SK-N-SH (cell line): ENCODE results near the gene MLYCD. TPM values are rescaled to one million over a fixed set of nuclear protein-coding genes. Genes with fewer than 3 reads are reported as not detected.
A peak's percentile ranks its signal among the peaks of the same experiment; 100 is the strongest.

Experiments
- CTCF ChIA-PET: fragments of 300-600, 350-600 bp; formaldehyde crosslinking; extraction: SDS; loops from one replicate; lab custom pipeline; 2021; lab: Yijun Ruan, JAX
- POLR2A ChIA-PET: fragments of 350-600 bp; sonication (Branson Sonifier 250); formaldehyde crosslinking; extraction: SDS; loops from one replicate; lab custom pipeline; 2020; ENCODE audit warnings: antibody characterized with exemption, inconsistent platforms; lab: Yijun Ruan, JAX
- DNase-seq: peaks from one replicate; pipeline ENCODE4 v3.0.0; 2012
- H2AFZ ChIP-seq: fragments of 200-600 bp; sonication (generic); 2 replicates; pipeline ENCODE4 v1.8.1; 2016; ENCODE audit warnings: antibody characterized with exemption, mild to moderate bottlenecking, low read depth
- H3F3A ChIP-seq: fragments of 200-600 bp; sonication (generic); replicated peaks from 2 replicates; pipeline ENCODE3; 2016; ENCODE audit warnings: antibody characterized with exemption, mild to moderate bottlenecking; ENCODE audit not compliant: insufficient read depth
- H3K27ac ChIP-seq, 2 experiments: fragments of 200-500 bp in 1 of 2; fragments of 200-600 bp in 1 of 2; sonication (Bioruptor generic) in 1 of 2; sonication (generic), shearing (Covaris generic) in 1 of 2; 2 replicates each; pipeline versions ENCODE4 v1.5.1 to v1.6.1; 2014 to 2016; ENCODE audit warnings: low read depth in 2 of 2, inconsistent platforms in 1 of 2, low read length in 1 of 2, mild to moderate bottlenecking in 1 of 2, mixed read lengths in 1 of 2
- H3K27me3 ChIP-seq: fragments of 200-600 bp; sonication (generic), shearing (Covaris generic); 2 replicates; pipeline ENCODE4 v1.6.1; 2016; ENCODE audit warnings: mixed run types; ENCODE audit not compliant: insufficient read depth
- H3K36me3 ChIP-seq, 2 experiments: fragments of 200-500 bp in 1 of 2; fragments of 200-600 bp in 1 of 2; sonication (Bioruptor generic) in 1 of 2; sonication (generic) in 1 of 2; replicated peaks in 1 of 2; 2 replicates each; pipeline versions ENCODE3 to v1.5.1; 2014 to 2016; ENCODE audit warnings: low read length in 1 of 2, mild to moderate bottlenecking in 1 of 2; ENCODE audit not compliant: insufficient read depth in 2 of 2, control insufficient read depth in 1 of 2
- H3K4me1 ChIP-seq, 2 experiments: fragments of 200-500 bp in 1 of 2; fragments of 200-600 bp in 1 of 2; sonication (Bioruptor generic) in 1 of 2; sonication (generic), shearing (Covaris generic) in 1 of 2; 2 replicates each; pipeline versions ENCODE4 v1.5.1 to v1.6.1; 2014 to 2016; ENCODE audit warnings: low read depth in 1 of 2, low read length in 1 of 2, mixed run types in 1 of 2; ENCODE audit not compliant: insufficient read depth in 2 of 2, control insufficient read depth in 1 of 2
- H3K4me2 ChIP-seq: fragments of 200-600 bp; sonication (generic), shearing (Covaris generic); 2 replicates; pipeline ENCODE4 v1.6.1; 2017; ENCODE audit warnings: mixed run types
- H3K4me3 ChIP-seq, 2 experiments: fragments of 200-500 bp in 1 of 2; fragments of 200-600 bp in 1 of 2; sonication (Bioruptor generic) in 1 of 2; sonication (generic), shearing (Covaris generic) in 1 of 2; 2 replicates each; pipeline versions ENCODE4 v1.5.1 to v1.8.1; 2014 to 2016; ENCODE audit warnings: low read depth in 2 of 2, inconsistent platforms in 1 of 2, low read length in 1 of 2, mild to moderate bottlenecking in 1 of 2, mixed read lengths in 1 of 2, moderate library complexity in 1 of 2
- H3K79me2 ChIP-seq: fragments of 200-600 bp; sonication (generic); 2 replicates; pipeline ENCODE4 v1.8.1; 2017; ENCODE audit warnings: mild to moderate bottlenecking; ENCODE audit not compliant: insufficient read depth
- H3K9ac ChIP-seq: fragments of 200-600 bp; sonication (generic); 2 replicates; pipeline ENCODE4 v1.6.1; 2017; ENCODE audit warnings: mixed run types
- H3K9me2 ChIP-seq: fragments of 200-600 bp; sonication (generic); 2 replicates; pipeline ENCODE4 v1.6.1; 2017; ENCODE audit warnings: mixed run types
- H3K9me3 ChIP-seq: fragments of 200-600 bp; sonication (generic); 2 replicates; pipeline ENCODE4 v1.6.1; 2017; ENCODE audit warnings: mixed run types, mild to moderate bottlenecking, moderate library complexity
- H4K20me1 ChIP-seq: fragments of 200-600 bp; sonication (generic); 2 replicates; pipeline ENCODE4 v1.6.1; 2017; ENCODE audit warnings: mild to moderate bottlenecking, mixed run types; ENCODE audit not compliant: insufficient read depth
- ELF1 ChIP-seq: IDR thresholded peaks from 2 replicates; pipeline ENCODE4 v1.4.0; 2012
- EP300 ChIP-seq, 2 experiments: IDR thresholded peaks; 2 replicates each; pipeline versions ENCODE4 v1.4.0 to v1.6.1; 2012; ENCODE audit warnings: borderline replicate concordance in 1 of 2, low read depth in 1 of 2, low read length in 1 of 2
- FOSL2 ChIP-seq: IDR thresholded peaks from 2 replicates; pipeline ENCODE4 v1.4.0; 2012; ENCODE audit warnings: low read depth, mild to moderate bottlenecking, moderate library complexity, borderline replicate concordance
- JUND ChIP-seq: IDR thresholded peaks from 2 replicates; pipeline ENCODE4 v1.4.0; 2012
- MAX ChIP-seq: IDR thresholded peaks from 2 replicates; pipeline ENCODE4 v1.4.0; 2012; ENCODE audit warnings: low read depth
- MXI1 ChIP-seq: IDR thresholded peaks from 2 replicates; pipeline ENCODE4 v1.6.1; 2012; ENCODE audit warnings: mild to moderate bottlenecking, low read depth, low read length, improper control_type of control experiment
- NFIC ChIP-seq: IDR thresholded peaks from 2 replicates; pipeline ENCODE4 v1.4.0; 2012; ENCODE audit warnings: borderline replicate concordance
- NRF1 ChIP-seq: IDR thresholded peaks from 2 replicates; pipeline ENCODE4 v1.6.1; 2012; ENCODE audit warnings: low read depth, mild to moderate bottlenecking, low read length
- POLR2AphosphoS5 ChIP-seq: IDR thresholded peaks from 2 replicates; pipeline ENCODE4 v1.6.1; 2012; ENCODE audit warnings: low read depth, low read length
- REST ChIP-seq: IDR thresholded peaks from 2 replicates; pipeline ENCODE4 v1.6.1; 2012; ENCODE audit warnings: mild to moderate bottlenecking, low read depth, low read length, moderate library complexity
- RFX5 ChIP-seq: IDR thresholded peaks from 2 replicates; pipeline ENCODE4 v1.6.1; 2012; ENCODE audit warnings: mild to moderate bottlenecking, improper control_type of control experiment, low read length
- SIN3A ChIP-seq: IDR thresholded peaks from 2 replicates; pipeline ENCODE4 v1.6.1; 2012; ENCODE audit warnings: low read depth, mild to moderate bottlenecking, low read length, moderate library complexity, borderline replicate concordance
- USF2 ChIP-seq: fragments of 150-350 bp; IDR thresholded peaks from 2 replicates; pipeline ENCODE4 v1.6.1; 2017; ENCODE audit warnings: antibody characterized with exemption, low read length, low read depth, borderline replicate concordance
- WGBS: methylation state at CpG from one replicate; pipeline ENCODE4 v1.1.6; 2017; ENCODE audit warnings: low lambda C conversion rate; 5-methylcytosine and 5-hydroxymethylcytosine counted together
- polyA plus RNA-seq, 3 experiments: library from polyadenylated mRNA; depleted of rRNA; stranded (reverse); fragments of >200 nt; gene quantifications; 2 replicates each; pipeline ENCODE4 v1.2.3, GENCODE V29; 2012
- TF ChIP-seq, protein P1 (sequence below): IDR thresholded peaks from 2 replicates; pipeline ENCODE4; 2012
- TF ChIP-seq, protein P2 (sequence below): IDR thresholded peaks from 2 replicates; pipeline ENCODE4 v1.4.0; 2012; ENCODE audit warnings: low read depth, borderline replicate concordance

The MLYCD gene
- polyA plus RNA-seq, 1 of the 3 experiments (the other 2 are of a cell fraction) = 2.4 TPM

GRCh38 chr16:83952940-83953795, 54.3 kb downstream of the MLYCD start, which contains the start of gene OSGIN1:
TSS of gene OSGIN1 (plus strand) at chr16:83953240. CDS start at chr16:83957672, 4,432 bp downstream.
- POLR2A ChIA-PET = no interaction called here
- WGBS = 3% methylated on average over 6 of the region's 30 CpGs
- peak within 1 kb of the TSS; percentile 53 to 78 for H3K27ac ChIP-seq

More at GRCh38 chr16:83952940-83953795, 54.3 kb downstream of the MLYCD start, which contains the start of gene OSGIN1:
- peak; percentile 88 for DNase-seq
- no peaks in the 10 kb centered on the region for H3K27me3 ChIP-seq
- H3K9me2 ChIP-seq = no peaks in the 10 kb centered on the region
- peaks cover 9 to 27% of the 10 kb centered on the region in 2 experiments; a peak in 2 of 4 replicates for H3K4me1 ChIP-seq
- no peaks in the 10 kb centered on the region for H3K36me3 ChIP-seq
- CTCF ChIA-PET = interaction anchor here (0.7 to 14.6 kb wide), 17 partner anchors 9 to 234 kb away, joined by 3 to 470 read pairs (median 5); partner anchors contain the start of gene TAF1C
- H3K9ac ChIP-seq = peak within 1 kb of the TSS; percentile 77
- H3K9me3 ChIP-seq = no peaks in the 10 kb centered on the region
- peaks cover 3% of the 10 kb centered on the region for H3F3A ChIP-seq
- H3K4me2 ChIP-seq = peak within 1 kb of the TSS; percentile 99
- TF ChIP-seq RFX5 = no peak
- peak; percentile 28; the same call in 1 of the 2 replicates for TF ChIP-seq JUND
- peak; percentile 94 for TF ChIP-seq MAX
- TF ChIP-seq ELF1 = no peak
- TF ChIP-seq POLR2AphosphoS5 = peak; percentile 73
- TF ChIP-seq, protein P1, sequence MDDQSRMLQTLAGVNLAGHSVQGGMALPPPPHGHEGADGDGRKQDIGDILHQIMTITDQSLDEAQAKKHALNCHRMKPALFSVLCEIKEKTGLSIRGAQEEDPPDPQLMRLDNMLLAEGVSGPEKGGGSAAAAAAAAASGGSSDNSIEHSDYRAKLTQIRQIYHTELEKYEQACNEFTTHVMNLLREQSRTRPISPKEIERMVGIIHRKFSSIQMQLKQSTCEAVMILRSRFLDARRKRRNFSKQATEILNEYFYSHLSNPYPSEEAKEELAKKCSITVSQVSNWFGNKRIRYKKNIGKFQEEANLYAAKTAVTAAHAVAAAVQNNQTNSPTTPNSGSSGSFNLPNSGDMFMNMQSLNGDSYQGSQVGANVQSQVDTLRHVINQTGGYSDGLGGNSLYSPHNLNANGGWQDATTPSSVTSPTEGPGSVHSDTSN = peak; percentile 76
- TF ChIP-seq SIN3A = 0 out of 2 replicates have a peak, but pooled peaks have one; percentile 38
- TF ChIP-seq, protein P2, sequence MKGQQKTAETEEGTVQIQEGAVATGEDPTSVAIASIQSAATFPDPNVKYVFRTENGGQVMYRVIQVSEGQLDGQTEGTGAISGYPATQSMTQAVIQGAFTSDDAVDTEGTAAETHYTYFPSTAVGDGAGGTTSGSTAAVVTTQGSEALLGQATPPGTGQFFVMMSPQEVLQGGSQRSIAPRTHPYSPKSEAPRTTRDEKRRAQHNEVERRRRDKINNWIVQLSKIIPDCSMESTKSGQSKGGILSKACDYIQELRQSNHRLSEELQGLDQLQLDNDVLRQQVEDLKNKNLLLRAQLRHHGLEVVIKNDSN = peak; percentile 85
- TF ChIP-seq MXI1 = peak; percentile 76
- peak; percentile 40; the same call in 1 of the 2 replicates for TF ChIP-seq USF2
- peak; percentile 76; the same call in 1 of the 2 replicates for TF ChIP-seq FOSL2
- TF ChIP-seq NFIC = peak; percentile 89
- no peak for TF ChIP-seq REST
- 0 out of 2 replicates have a peak, but pooled peaks have one; percentile 24 for TF ChIP-seq NRF1
- 0 out of 4 replicates have a peak, but pooled peaks of 1 of the 2 experiments have one; percentile 30 for TF ChIP-seq EP300 (IDR thresholded peaks at IDR 0.05; ENCODE audit: borderline replicate concordance in 1 of 2, low read depth in 1 of 2, low read length in 1 of 2)
- peak within 1 kb of the TSS; percentile 62 to 65 for H3K4me3 ChIP-seq
- peak within 1 kb of the TSS; percentile 84 for H2AFZ ChIP-seq
- H4K20me1 ChIP-seq = peaks cover 11% of the 10 kb centered on the region; the same call in 1 of the 2 replicates
- H3K79me2 ChIP-seq = no peaks in the 10 kb centered on the region
